Measurements from ENCODE around the gene SYT15. TPM values are rescaled to one million over a fixed set of nuclear protein-coding genes. Genes with fewer than 3 reads are reported as not detected.

SYT15 gene
- total RNA-seq, 8 experiments from 2014 or later = 0.50 to 3.5 (median 0.70) TPM

DNA sequence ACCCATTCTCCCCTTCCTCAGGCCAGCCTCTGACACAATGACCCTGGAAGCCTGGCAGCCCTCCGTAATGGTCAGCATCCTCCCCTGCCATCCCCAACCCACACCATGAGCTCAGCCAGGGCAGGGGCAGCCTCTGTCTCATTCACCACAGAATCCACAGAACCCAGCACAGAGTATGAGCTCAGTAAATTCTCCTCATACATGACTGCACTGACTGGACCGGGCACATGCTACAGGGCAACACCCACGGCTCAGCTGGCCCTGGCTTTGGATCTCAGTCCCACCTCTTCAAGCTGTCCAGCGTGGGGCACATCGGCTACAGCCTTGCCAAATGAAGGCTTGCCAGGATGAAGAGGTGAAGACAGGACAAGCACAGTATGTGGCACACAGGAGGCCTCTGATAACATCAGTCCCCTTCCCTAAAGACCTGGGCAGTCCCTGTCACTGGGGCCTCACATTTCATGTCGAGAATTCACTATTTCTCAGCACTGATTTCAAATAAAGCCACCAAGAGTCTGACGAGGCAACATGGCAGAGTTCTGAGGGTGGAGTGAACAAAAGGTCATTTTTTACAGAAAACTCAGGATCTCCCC, 30.3 kb upstream of the SYT15 start:
- H3K4me3 ChIP-seq = no peak overlapping the region
- WGBS, 10 experiments = 10 to 80% (median 55%) methylated on average over 2 to 7 of the region's 7 CpGs
- peak in 1 of 8 experiments; percentile 9 for ATAC-seq (replicated peaks in 6 of 8)
- in situ Hi-C loops (cut with MboI; ENCODE audit: low pct_unique_long_range_greater_than_20kb in 2 of 9, low sequenced_read_pairs in 9 of 9, unreplicated experiment in 9 of 9) = no loop called here
- H3K27ac ChIP-seq = no peak overlapping the region
- no peaks in the 10 kb centered on the region for H3K4me1 ChIP-seq (replicated peaks in 1 of 2)

DNA sequence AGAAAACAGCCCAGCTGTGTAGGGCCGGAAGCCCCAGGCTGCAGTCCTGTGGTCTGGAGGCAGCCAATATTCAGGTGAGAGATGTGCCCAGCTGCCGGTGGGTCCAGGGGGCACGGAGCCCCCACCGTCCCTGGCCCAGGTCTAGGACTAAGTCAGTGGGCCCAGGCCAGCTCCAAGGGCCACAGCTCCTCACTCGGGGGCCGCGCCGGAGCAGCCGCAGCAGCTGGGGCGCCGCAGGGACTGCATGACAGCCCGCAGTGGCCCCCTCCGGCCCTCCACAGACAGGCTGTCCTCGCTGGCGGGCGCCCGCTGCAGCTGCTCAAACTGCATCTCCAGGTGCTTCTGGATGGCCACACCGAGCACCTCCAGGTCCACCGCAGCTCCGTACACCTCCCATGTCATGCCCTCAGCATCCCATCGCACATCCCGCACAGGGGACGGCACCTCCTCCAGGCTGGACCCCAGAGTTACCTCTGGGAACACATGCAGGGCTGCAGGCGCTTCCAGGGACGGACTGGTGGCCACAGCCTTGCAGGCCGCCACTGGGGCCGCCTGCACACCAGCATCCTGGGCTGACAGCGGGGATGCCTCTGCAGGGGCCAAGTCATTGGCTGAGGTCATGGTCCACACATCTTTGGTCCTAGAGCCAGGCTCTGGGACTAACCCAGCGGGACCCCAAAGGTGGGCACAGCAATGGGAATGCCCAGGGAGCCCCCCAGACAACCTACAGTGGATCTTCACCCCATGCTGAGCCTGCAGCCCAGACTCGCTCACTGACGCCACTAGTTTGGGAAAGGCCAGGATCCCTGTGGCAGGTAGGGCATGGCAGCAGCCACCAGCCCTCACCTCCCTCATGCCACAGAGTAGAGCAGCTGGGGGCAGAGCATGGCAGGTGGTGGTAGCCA, 29.5 kb upstream of the SYT15 start:
- H3K4me3 ChIP-seq = no peak overlapping the region
- no peak for ATAC-seq (replicated peaks in 6 of 8)
- no peaks in the 10 kb centered on the region for H3K4me1 ChIP-seq (replicated peaks in 1 of 2)
- in situ Hi-C loops (cut with MboI; ENCODE audit: low pct_unique_long_range_greater_than_20kb in 2 of 9, low sequenced_read_pairs in 9 of 9, unreplicated experiment in 9 of 9) = loop anchor here in 1 of 9 experiments (25.0 kb wide), 1 partner anchor 1738 kb away; no protein-coding TSS in a partner anchor
- 55 to 93% (median 80%) methylated on average over 3 to 26 of the region's 31 CpGs; no CpG with 5 or more reads in 2 of the 10 experiments for WGBS, 10 experiments
- H3K27ac ChIP-seq = no peak overlapping the region

DNA sequence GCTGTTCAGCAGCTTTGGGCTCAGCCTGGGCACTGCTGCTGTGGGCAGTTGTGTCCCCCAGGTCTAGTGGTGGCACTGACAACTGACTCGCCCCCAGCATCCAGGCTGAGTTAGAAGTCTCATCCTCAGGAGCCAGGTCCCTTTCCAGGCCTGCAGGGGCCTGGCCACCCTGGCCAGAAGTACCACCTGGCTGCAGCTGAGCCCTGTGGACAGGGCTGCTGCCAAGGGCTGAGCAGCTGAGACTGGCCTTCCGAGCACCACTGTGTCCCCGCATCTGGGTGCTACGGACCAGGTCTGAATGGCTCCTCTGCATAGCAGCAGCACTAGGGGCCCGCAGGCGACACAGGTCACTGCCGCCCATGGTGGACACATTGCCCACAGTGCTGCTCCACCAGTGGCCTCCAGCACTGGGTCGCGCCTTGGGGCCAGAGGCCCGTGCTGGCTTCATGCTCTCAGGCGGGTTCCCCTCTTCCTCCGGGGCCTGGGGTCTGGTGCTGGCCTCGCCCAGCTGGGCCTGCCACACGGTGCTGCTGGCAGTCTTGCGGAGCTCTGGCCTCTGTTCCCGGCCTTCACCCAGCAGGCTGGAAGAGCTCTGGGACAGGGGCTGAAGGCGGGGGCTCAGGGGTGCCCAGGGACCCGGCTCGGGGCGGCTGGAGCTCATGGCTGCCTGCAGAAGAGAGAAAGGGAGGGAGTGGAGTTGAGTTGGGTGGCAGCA, 28.7 kb upstream of the SYT15 start:
- WGBS, 10 experiments = 49 to 89% (median 75%) methylated on average over 3 to 13 of the region's 20 CpGs; no CpG with 5 or more reads in 1 of the 10 experiments

DNA sequence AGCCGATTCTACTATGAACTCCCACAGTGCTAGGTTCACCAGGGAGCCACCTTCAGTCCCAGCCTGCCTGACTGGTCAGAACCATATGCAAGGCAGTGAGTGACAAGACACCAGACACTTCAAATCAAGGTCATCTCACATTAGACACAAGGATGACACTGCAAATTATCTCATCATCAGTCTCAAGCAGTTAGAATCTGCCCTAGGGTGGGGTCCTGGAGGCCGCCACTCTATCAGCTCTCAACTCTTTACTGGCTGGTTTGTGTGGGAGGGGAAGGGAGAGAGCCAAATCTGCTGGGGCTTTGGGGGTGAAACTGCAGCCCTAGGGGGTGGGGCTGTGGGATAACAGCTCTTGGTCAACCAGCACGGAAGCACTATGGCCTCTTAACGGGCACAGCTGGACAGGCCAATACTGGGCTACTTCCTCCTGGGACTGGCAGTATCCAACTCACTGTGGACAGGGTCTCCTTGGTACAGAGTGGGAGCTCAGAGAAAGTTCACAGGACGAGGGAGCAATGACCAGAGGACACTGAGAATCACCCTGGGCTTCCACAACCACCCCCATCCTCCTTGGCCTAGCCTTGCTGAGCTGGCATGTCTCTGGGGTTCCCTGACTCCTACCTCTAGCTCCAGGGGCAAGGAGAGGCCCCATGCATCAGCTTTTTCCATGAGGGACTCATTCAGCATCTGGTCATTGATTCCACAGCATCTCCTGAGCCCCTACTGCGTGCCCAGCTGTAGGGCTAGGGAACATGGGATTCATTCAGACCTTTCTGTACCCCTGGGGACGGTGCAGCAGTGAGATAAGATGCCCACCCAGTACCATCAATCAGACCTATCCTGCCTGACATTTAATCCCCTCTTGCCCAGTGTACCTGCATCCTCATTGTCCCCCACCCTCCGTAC, 27.9 kb upstream of the SYT15 start:
- ATAC-seq (replicated peaks in 6 of 8) = peak in 2 of 8 experiments; percentile 35 to 36
- Histone ChIP-seq H3K4me1 (replicated peaks in 1 of 2) (peaks cover 3 to 6% of the 10 kb centered on the region in 2 donors), H3K27ac (no peak overlapping the region), H3K4me3 (no peak overlapping the region)
- 40 to 100% (median 69%) methylated on average over 1 to 5 of the region's 8 CpGs; no CpG with 5 or more reads in 1 of the 10 experiments for WGBS, 10 experiments
- in situ Hi-C loops (cut with MboI; ENCODE audit: low pct_unique_long_range_greater_than_20kb in 2 of 9, low sequenced_read_pairs in 9 of 9, unreplicated experiment in 9 of 9) = loop anchor here in 1 of 9 experiments (25.0 kb wide), 1 partner anchor 1736 kb away; no protein-coding TSS in a partner anchor

More for the DNA sequence above, 28.7 kb upstream of the SYT15 start:
- in situ Hi-C loops (cut with MboI; ENCODE audit: low pct_unique_long_range_greater_than_20kb in 2 of 9, low sequenced_read_pairs in 9 of 9, unreplicated experiment in 9 of 9) = loop anchor here in 1 of 9 experiments (25.0 kb wide), 1 partner anchor 1737 kb away; no protein-coding TSS in a partner anchor
- H3K4me3 ChIP-seq = no peak overlapping the region
- no peak overlapping the region for H3K27ac ChIP-seq
- no peak for ATAC-seq (replicated peaks in 6 of 8)
- no peaks in the 10 kb centered on the region for H3K4me1 ChIP-seq (replicated peaks in 1 of 2)

DNA sequence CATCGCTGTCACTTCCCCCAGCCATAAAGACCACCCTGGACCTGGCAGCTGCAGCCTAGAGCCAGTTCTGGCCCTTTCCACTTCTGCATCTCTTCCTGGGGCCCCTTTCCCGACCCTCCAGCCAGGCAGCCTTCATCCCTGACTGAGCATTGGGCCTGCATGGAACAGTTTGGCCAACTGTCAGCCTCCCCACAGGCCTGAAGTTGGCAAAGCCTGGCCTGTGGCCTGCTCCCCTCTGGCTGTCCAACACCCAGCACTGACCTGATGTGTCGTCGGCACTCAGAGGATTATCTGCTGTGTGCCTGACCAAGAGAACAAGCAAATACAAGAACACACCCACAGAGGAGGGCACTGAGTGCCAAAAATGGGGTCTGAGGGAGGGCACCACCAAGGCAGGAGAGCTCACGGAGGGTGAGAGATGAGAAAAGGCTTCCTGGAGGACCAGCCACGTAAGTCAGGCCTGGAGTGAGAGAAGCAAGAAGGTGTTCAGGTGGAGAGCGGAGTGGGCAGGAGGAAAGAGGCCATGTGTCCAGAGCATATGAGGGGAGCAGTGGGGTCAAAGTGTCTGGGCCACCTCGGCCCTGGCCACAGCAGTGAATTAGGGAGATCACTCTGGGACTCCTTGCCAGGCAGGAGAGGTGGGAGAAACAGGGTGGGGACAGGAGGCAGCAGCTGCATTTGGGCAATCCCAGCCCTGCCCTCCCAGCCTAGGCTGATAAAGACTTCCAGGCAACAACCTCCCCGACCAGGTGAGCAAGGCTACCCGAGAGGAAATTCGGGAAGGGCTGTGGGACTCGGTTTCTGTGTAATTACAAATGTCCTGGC, 27.0 kb upstream of the SYT15 start:
- Histone ChIP-seq H3K4me1 (replicated peaks in 1 of 2) (peaks cover 3 to 6% of the 10 kb centered on the region in 2 donors), H3K4me3 (no peak overlapping the region), H3K27ac (no peak overlapping the region)
- in situ Hi-C loops (cut with MboI; ENCODE audit: low pct_unique_long_range_greater_than_20kb in 2 of 9, low sequenced_read_pairs in 9 of 9, unreplicated experiment in 9 of 9) = loop anchor here in 1 of 9 experiments (25.0 kb wide), 1 partner anchor 1735 kb away; no protein-coding TSS in a partner anchor
- ATAC-seq (replicated peaks in 6 of 8) = no peak
- 40 to 92% (median 78%) methylated on average over 2 to 12 of the region's 12 CpGs for WGBS, 10 experiments

DNA sequence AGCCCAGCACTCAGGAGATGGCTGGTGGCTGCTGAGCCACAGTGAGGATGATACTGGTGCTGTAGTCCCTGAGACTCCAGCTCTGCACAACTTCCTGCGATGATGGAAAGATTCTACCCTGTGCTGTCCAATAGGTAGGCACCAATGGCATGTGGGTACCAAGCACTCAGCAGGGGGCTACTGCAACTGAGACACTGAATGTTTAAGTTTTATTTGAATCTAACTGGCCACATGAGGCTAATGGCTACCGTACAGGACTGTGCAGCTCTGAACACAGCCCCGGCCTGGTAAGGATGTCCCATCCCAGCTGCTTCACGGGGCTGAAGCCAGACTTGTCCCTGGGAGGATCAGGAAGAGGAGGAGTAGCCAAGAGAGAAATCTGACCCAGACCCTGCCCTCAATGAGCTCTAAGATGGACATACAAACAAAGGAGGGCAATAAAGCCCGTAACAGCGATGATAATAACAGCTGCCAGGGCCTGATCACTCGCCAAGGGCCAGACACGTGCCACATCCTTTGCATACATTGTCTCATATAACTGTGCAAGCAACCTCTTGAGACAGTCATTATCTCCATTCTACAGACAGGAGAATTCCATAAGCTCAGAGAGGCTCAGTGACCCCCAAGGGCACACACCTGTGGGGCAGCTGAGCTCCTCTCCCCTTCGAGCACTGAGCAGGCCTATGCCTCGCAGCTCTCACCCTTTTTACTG, 26.2 kb upstream of the SYT15 start:
- in situ Hi-C loops (cut with MboI; ENCODE audit: low pct_unique_long_range_greater_than_20kb in 2 of 9, low sequenced_read_pairs in 9 of 9, unreplicated experiment in 9 of 9) = loop anchor here in 1 of 9 experiments (25.0 kb wide), 1 partner anchor 1735 kb away; no protein-coding TSS in a partner anchor
- no peak overlapping the region for H3K27ac ChIP-seq
- no peak overlapping the region for H3K4me3 ChIP-seq
- 67 to 92% (median 81%) methylated on average over 2 to 10 of the region's 10 CpGs for WGBS, 10 experiments
- H3K4me1 ChIP-seq (replicated peaks in 1 of 2) = peaks cover 3 to 6% of the 10 kb centered on the region in 2 donors
- no peak for ATAC-seq (replicated peaks in 6 of 8)

DNA sequence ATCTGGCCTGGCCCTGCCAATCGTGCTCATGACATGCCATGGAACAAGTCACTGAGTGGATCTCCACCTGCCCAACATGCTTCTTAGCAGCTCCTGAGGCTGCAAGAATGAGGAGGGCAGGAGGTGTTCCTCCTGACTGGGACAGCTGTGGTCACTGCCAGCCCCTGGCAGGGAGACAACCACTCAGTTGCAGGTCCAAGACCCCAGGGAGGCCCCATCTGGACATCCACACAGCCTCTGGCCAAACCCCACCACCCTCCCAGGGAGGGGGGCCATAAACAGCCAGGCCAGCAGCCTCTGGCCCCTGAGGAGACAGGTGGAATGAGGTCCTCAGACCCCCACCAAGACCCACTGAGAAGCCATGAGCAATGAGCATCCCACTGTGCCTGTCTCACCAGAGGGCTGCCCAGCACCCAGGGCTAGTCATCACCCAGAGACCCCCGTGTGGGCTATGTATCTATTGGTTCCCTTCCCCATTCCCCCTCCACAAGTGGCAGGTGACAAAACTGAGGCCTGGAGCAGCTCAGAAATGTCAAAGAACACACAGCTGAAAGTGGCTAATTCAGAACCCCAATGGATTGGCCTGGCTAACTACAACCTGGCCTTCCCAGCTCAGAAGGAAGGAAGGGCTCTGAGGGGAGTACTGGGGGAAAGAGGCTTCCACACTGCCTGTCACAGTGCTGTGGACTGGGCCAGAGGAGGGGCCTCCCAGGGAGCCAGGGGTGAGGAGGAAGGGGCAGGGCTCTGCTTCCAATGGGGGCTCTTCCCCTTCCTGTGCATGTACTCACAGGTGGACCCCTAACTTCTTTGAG, 25.5 kb upstream of the SYT15 start:
- 0 to 75% (median 51%) methylated on average over 1 to 2 of the region's 2 CpGs; no CpG with 5 or more reads in 3 of the 10 experiments for WGBS, 10 experiments
- Histone ChIP-seq H3K4me3 (no peak overlapping the region), H3K27ac (no peak overlapping the region), H3K4me1 (replicated peaks in 1 of 2) (peaks cover 3 to 6% of the 10 kb centered on the region in 2 donors)
- in situ Hi-C loops (cut with MboI; ENCODE audit: low pct_unique_long_range_greater_than_20kb in 2 of 9, low sequenced_read_pairs in 9 of 9, unreplicated experiment in 9 of 9) = loop anchor here in 1 of 9 experiments (25.0 kb wide), 1 partner anchor 1734 kb away; no protein-coding TSS in a partner anchor
- no peak for ATAC-seq (replicated peaks in 6 of 8)

DNA sequence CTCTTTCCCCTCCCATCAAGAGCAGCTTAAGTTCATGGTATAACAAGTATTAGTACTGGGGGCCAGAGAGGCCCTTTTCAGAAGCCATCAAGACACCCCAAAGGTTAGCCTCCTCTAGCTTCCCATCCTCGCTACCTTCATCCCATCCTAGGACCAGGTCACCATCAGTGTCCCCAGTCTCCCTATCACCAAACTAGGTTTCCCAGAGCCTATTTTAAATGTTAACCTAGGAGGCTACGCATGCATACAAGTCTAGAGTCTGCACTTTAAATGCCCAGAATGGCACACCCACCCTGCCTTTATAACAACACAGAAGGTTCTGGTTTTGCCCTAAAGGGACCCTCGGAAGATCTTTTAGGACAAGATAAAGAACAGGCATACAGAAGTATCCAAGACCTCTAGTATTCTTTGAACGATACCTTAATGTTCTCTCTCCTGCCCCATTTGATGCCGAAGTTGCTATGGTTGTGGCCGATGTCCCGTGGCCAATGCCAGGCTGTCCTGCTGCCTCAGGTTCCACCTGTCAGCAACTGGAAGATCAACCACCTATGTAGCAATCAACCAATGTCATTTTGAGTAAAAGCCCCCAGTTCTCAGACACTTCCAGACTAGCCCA, 24.7 kb upstream of the SYT15 start:
- H3K4me3 ChIP-seq = no peak overlapping the region
- in situ Hi-C loops (cut with MboI; ENCODE audit: low pct_unique_long_range_greater_than_20kb in 2 of 9, low sequenced_read_pairs in 9 of 9, unreplicated experiment in 9 of 9) = loop anchor here in 1 of 9 experiments (25.0 kb wide), 1 partner anchor 1733 kb away; no protein-coding TSS in a partner anchor
- ATAC-seq (replicated peaks in 6 of 8) = no peak
- H3K4me1 ChIP-seq (replicated peaks in 1 of 2) = peaks cover 3 to 6% of the 10 kb centered on the region in 2 donors
- no peak overlapping the region for H3K27ac ChIP-seq
- WGBS, 10 experiments = 48 to 92% (median 82%) methylated on average over 6 to 7 of the region's 7 CpGs

DNA sequence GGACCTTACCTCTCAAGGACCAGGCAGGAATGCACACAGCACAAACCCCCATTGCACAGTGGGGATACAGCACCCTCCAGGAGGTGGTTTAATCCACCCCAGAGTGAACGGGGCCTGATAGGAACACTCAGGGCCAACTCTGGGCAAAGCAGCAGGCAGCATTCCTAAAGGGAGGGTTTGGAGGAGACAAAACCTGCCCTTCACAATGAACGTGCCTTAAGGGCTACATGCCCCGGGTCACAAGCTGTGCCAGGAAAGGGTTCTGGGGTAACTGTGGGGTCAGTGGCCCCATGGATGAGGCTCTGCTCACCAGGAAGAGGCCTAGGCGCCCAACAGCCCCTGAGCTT, 23.6 kb upstream of the SYT15 start:
- H3K4me3 ChIP-seq = peak overlapping the region in 4 of 5 donors; percentile 40 to 54 (median 48)

More for the DNA sequence above, 23.6 kb upstream of the SYT15 start:
- 27 to 100% (median 80%) methylated on average over 1 to 4 of the region's 4 CpGs; no CpG with 5 or more reads in 1 of the 10 experiments for WGBS, 10 experiments
- in situ Hi-C loops (cut with MboI; ENCODE audit: low pct_unique_long_range_greater_than_20kb in 2 of 9, low sequenced_read_pairs in 9 of 9, unreplicated experiment in 9 of 9) = loop anchor here in 1 of 9 experiments (25.0 kb wide), 1 partner anchor 1732 kb away; no protein-coding TSS in a partner anchor
- ATAC-seq (replicated peaks in 6 of 8) = no peak
- no peak overlapping the region for H3K27ac ChIP-seq
- peaks cover 3 to 6% of the 10 kb centered on the region in 2 donors for H3K4me1 ChIP-seq (replicated peaks in 1 of 2)
